NB4 (cell line): Measurements from ENCODE around the gene RIOX2.

Source experiments
- CTCF ChIP-seq: IDR thresholded peaks from one replicate; pipeline ENCODE4 v1.5.1; 2012; ENCODE audit warnings: low read depth, low read length
- MYC ChIP-seq: IDR thresholded peaks from 2 replicates; pipeline ENCODE4 v1.6.1; 2011; ENCODE audit warnings: low read depth, low read length
- POLR2A ChIP-seq: IDR thresholded peaks from 2 replicates; pipeline ENCODE4 v1.6.1; 2011; ENCODE audit warnings: mild to moderate bottlenecking; ENCODE audit not compliant: insufficient read length; ENCODE audit errors: extremely low read depth

- TF ChIP-seq CTCF (no peak), POLR2A (no peak), MYC (no peak)
Observed at GRCh38 chr3:98020412-98020811, 48.2 kb upstream of the RIOX2 start.
